ENCODE results near the gene SURF1. TPM values are rescaled to one million over a fixed set of nuclear protein-coding genes. Genes with fewer than 3 reads are reported as not detected.

SURF1 gene
- total and polyA plus RNA-seq, 3 donors from 2014 or later, result 51.4 to 71.0 (median 58.9) TPM

DNA sequence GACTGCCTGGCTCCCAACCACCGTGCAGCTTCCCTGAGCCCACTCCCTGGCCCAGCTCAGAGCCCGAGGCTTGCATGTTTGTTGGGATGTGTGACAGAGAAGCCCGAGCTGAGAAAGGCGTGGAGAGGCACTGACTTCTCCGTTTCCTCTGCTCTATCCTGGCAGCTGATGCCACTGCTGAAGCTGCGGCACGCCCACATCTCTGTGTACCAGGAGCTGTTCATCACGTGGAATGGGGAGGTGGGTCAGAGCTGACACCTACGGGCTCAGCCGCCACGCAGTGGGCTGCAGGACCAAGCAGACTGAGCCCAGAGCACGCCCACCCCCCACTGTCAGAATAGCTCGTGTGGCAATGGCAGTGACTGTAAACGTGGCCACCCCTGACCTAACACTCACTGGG is 29.2 kb upstream of the SURF1 start:
- WGBS, 2 donors, result 86 to 89% methylated on average over 9 to 14 of the region's 14 CpGs

GRCh38 chr9:133384736-133385321 is 28.5 kb upstream of the SURF1 start:
- no peak for DNase-seq
- 92% methylated on average over 14 to 17 of the region's 17 CpGs for WGBS, 2 donors
- intact Hi-C loops (cut with DNase I; ENCODE audit: low total_unique reads), result no loop called here
- no peaks in the 10 kb centered on the region for H3K9me3 ChIP-seq
- TF ChIP-seq, protein P1, sequence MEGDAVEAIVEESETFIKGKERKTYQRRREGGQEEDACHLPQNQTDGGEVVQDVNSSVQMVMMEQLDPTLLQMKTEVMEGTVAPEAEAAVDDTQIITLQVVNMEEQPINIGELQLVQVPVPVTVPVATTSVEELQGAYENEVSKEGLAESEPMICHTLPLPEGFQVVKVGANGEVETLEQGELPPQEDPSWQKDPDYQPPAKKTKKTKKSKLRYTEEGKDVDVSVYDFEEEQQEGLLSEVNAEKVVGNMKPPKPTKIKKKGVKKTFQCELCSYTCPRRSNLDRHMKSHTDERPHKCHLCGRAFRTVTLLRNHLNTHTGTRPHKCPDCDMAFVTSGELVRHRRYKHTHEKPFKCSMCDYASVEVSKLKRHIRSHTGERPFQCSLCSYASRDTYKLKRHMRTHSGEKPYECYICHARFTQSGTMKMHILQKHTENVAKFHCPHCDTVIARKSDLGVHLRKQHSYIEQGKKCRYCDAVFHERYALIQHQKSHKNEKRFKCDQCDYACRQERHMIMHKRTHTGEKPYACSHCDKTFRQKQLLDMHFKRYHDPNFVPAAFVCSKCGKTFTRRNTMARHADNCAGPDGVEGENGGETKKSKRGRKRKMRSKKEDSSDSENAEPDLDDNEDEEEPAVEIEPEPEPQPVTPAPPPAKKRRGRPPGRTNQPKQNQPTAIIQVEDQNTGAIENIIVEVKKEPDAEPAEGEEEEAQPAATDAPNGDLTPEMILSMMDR (IDR thresholded peaks at IDR 0.05), result no peak
- no peak for TF ChIP-seq POLR2A (IDR thresholded peaks at IDR 0.05)
- no peaks in the 10 kb centered on the region for H3K27me3 ChIP-seq
- no peak overlapping the region for H3K27ac ChIP-seq
- no peak overlapping the region for H3K4me3 ChIP-seq
- no peaks in the 10 kb centered on the region for H3K4me1 ChIP-seq
- no peaks in the 10 kb centered on the region for H3K36me3 ChIP-seq (ENCODE audit: low read depth, missing control alignments)

More for the DNA sequence above, 29.2 kb upstream of the SURF1 start:
- TF ChIP-seq POLR2A (IDR thresholded peaks at IDR 0.05), result no peak
- TF ChIP-seq, protein P1 (IDR thresholded peaks at IDR 0.05), result no peak
- Histone ChIP-seq H3K4me1 (no peaks in the 10 kb centered on the region), H3K27ac (no peak overlapping the region), H3K27me3 (no peaks in the 10 kb centered on the region), H3K36me3 (ENCODE audit: low read depth, missing control alignments) (no peaks in the 10 kb centered on the region), H3K4me3 (no peak overlapping the region), H3K9me3 (no peaks in the 10 kb centered on the region)
- DNase-seq, result no peak
- intact Hi-C loops (cut with DNase I; ENCODE audit: low total_unique reads), result no loop called here

- DNase-seq, result no peak
- TF ChIP-seq, protein P1 (IDR thresholded peaks at IDR 0.05), result no peak
- no peak for TF ChIP-seq POLR2A (IDR thresholded peaks at IDR 0.05)
- Histone ChIP-seq H3K36me3 (ENCODE audit: low read depth, missing control alignments) (no peaks in the 10 kb centered on the region), H3K27me3 (no peaks in the 10 kb centered on the region), H3K4me3 (no peak overlapping the region), H3K27ac (no peak overlapping the region), H3K4me1 (no peaks in the 10 kb centered on the region), H3K9me3 (no peaks in the 10 kb centered on the region)
- WGBS, 2 donors, result 94 to 95% methylated on average over 3 of the region's 3 CpGs
- intact Hi-C loops (cut with DNase I; ENCODE audit: low total_unique reads), result no loop called here
Measured at GRCh38 chr9:133383438-133383837, 27.2 kb upstream of the SURF1 start.

DNA sequence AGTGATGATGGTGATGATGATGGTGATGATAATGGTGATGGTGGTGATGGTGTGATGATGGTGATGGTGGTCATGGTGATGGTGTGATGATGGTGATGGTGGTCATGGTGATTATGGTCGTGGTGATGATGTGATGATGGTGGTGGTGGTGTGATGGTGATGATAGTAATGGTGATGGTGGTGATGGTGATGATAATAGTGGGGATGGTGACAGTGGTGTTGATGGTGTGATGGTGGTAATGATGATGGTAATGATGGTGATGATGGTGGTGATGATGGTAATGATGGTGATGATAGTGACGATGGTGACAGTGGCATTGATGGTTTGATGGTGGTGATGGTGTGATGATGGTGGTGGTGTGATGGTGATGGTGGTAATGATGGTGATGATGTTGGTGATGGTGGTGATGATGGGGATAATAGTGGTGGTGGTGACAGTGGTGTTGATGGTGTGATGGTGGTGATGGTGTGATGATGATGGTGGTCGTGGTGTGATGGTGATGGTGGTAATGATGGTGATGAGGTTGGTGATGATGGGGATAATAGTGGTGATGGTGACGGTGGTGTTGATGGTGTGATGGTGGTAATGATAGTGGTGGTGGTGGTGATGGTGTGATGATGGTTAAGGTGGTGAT is 26.3 kb upstream of the SURF1 start:
- Histone ChIP-seq H3K4me1 (no peaks in the 10 kb centered on the region), H3K9me3 (no peaks in the 10 kb centered on the region), H3K36me3 (ENCODE audit: low read depth, missing control alignments) (no peaks in the 10 kb centered on the region), H3K27me3 (no peaks in the 10 kb centered on the region), H3K27ac (no peak overlapping the region), H3K4me3 (no peak overlapping the region)
- WGBS, 2 donors, result 93 to 97% methylated on average over 4 of the region's 4 CpGs
- no peak for TF ChIP-seq POLR2A (IDR thresholded peaks at IDR 0.05)
- TF ChIP-seq, protein P1 (IDR thresholded peaks at IDR 0.05), result no peak
- intact Hi-C loops (cut with DNase I; ENCODE audit: low total_unique reads), result no loop called here
- DNase-seq, result no peak

GRCh38 chr9:133380734-133381133 is 24.4 kb upstream of the SURF1 start:
- no peak for DNase-seq
- H3K36me3 ChIP-seq (ENCODE audit: low read depth, missing control alignments), result no peaks in the 10 kb centered on the region
- no peaks in the 10 kb centered on the region for H3K9me3 ChIP-seq
- peaks cover 4% of the 10 kb centered on the region for H3K4me1 ChIP-seq
- H3K27ac ChIP-seq, result no peak overlapping the region
- WGBS, 2 donors, result 68 to 83% methylated on average over 4 of the region's 4 CpGs
- no peaks in the 10 kb centered on the region for H3K27me3 ChIP-seq
- TF ChIP-seq, protein P1 (IDR thresholded peaks at IDR 0.05), result no peak
- TF ChIP-seq POLR2A (IDR thresholded peaks at IDR 0.05), result no peak
- H3K4me3 ChIP-seq, result no peak overlapping the region
- intact Hi-C loops (cut with DNase I; ENCODE audit: low total_unique reads), result no loop called here
